Measurements from ENCODE around the gene MRI1.

MRI1 gene

GRCh38 chr19:13726323-13726722 is 38.0 kb upstream of the MRI1 start:
- TF ChIP-seq RAD21 (IDR thresholded peaks at IDR 0.05; ENCODE audit: low read depth) (no peak), EP300 (IDR thresholded peaks at IDR 0.05; ENCODE audit: borderline replicate concordance) (no peak), TEAD4 (IDR thresholded peaks at IDR 0.05) (no peak)

DNA sequence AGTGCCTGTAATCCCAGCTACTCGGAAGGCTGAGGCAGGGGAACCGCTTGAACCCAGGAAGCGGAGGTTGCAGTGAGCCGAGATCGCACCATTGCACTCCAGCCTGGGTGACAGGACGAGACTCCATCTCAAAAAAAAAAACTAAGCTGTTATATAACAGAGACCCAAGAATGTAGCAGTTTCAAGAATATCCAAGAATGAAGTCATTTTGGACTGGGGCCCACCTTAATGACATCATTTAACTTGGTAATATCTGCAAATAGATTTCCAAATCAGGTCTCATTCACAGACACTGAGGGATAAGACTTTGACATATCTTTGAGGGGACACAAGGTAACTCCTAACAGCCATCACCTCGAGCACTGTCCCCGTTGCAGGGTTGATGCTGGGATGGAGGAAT is 36.5 kb upstream of the MRI1 start:
- TF ChIP-seq CREB1 (IDR thresholded peaks at IDR 0.05; ENCODE audit: low read depth) (no peak), EP300 (IDR thresholded peaks at IDR 0.05; ENCODE audit: borderline replicate concordance) (no peak)

GRCh38 chr19:13729859-13730258 is 34.5 kb upstream of the MRI1 start:
- TF ChIP-seq TCF12 (IDR thresholded peaks at IDR 0.05; ENCODE audit: low read depth), result no peak
- no peak for TF ChIP-seq MAX (IDR thresholded peaks at IDR 0.05)
- no peak for TF ChIP-seq FOXM1 (IDR thresholded peaks at IDR 0.05; ENCODE audit: borderline replicate concordance, low read depth)
- TF ChIP-seq CEBPB (IDR thresholded peaks at IDR 0.05), result no peak
- no peak for TF ChIP-seq TAF1 (IDR thresholded peaks at IDR 0.05; ENCODE audit: low read depth)
- no peak for TF ChIP-seq CREB1 (IDR thresholded peaks at IDR 0.05; ENCODE audit: low read depth)
- TF ChIP-seq, protein P1, sequence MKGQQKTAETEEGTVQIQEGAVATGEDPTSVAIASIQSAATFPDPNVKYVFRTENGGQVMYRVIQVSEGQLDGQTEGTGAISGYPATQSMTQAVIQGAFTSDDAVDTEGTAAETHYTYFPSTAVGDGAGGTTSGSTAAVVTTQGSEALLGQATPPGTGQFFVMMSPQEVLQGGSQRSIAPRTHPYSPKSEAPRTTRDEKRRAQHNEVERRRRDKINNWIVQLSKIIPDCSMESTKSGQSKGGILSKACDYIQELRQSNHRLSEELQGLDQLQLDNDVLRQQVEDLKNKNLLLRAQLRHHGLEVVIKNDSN (IDR thresholded peaks at IDR 0.05), result no peak

DNA sequence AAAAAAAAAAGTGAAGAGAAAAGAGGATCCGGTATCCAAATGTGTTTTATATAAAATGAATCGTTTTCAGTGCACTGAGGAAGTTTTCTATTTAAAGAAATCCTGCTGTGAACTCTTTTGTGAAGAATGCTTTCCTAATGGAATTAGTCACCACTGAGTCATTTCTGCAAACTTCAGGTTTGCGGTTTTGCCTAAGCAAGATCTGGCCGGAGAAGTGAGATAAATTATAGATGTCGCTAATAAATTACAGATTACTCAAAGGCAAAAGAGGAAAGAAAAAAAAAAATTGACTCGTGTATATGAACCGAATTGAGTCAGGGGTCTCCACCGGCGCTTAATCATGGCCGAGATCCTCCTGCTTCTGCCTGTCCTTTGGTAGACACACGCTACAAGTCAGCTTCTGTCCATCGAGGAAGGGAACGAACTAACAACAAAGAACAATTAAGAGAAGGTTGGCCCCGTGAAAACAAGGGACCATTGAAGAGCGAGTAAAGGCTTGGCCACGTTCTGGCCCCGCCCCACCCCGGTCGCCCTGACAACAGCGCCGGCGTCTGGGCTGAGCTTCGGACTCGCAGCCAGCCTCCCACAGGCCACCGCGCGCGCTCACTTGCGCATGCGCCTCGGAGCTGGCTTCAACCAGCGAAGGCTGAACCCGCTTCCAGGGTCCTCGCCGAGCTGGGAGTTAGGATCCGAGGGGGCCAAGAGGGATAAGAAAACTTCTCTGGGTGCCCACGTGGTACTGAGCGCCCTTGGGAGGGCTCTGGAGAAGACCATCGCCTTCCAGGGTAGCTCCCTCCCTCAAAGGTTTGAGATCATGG is 33.0 kb upstream of the MRI1 start:
- TF ChIP-seq, protein P2, sequence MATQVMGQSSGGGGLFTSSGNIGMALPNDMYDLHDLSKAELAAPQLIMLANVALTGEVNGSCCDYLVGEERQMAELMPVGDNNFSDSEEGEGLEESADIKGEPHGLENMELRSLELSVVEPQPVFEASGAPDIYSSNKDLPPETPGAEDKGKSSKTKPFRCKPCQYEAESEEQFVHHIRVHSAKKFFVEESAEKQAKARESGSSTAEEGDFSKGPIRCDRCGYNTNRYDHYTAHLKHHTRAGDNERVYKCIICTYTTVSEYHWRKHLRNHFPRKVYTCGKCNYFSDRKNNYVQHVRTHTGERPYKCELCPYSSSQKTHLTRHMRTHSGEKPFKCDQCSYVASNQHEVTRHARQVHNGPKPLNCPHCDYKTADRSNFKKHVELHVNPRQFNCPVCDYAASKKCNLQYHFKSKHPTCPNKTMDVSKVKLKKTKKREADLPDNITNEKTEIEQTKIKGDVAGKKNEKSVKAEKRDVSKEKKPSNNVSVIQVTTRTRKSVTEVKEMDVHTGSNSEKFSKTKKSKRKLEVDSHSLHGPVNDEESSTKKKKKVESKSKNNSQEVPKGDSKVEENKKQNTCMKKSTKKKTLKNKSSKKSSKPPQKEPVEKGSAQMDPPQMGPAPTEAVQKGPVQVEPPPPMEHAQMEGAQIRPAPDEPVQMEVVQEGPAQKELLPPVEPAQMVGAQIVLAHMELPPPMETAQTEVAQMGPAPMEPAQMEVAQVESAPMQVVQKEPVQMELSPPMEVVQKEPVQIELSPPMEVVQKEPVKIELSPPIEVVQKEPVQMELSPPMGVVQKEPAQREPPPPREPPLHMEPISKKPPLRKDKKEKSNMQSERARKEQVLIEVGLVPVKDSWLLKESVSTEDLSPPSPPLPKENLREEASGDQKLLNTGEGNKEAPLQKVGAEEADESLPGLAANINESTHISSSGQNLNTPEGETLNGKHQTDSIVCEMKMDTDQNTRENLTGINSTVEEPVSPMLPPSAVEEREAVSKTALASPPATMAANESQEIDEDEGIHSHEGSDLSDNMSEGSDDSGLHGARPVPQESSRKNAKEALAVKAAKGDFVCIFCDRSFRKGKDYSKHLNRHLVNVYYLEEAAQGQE (IDR thresholded peaks at IDR 0.05; ENCODE audit: low read depth), result no peak
- TF ChIP-seq TAF1 (IDR thresholded peaks at IDR 0.05; ENCODE audit: low read depth) (0 out of 2 replicates have a peak, but pooled peaks have one; percentile 57), TCF12 (IDR thresholded peaks at IDR 0.05; ENCODE audit: low read depth) (peak; percentile 55; the same call in 1 of the 2 replicates), NFIC (IDR thresholded peaks at IDR 0.05) (peak; percentile 53; the same call in 1 of the 2 replicates), EP300 (IDR thresholded peaks at IDR 0.05; ENCODE audit: borderline replicate concordance) (peak; percentile 71; the same call in 1 of the 2 replicates), MAX (IDR thresholded peaks at IDR 0.05) (peak; percentile 64), ZBTB7A (IDR thresholded peaks at IDR 0.05; ENCODE audit: low read depth) (peak; percentile 79), YY1 (IDR thresholded peaks at IDR 0.05; ENCODE audit: low read depth) (peak; percentile 22; the same call in 1 of the 2 replicates), FOXM1 (IDR thresholded peaks at IDR 0.05; ENCODE audit: borderline replicate concordance, low read depth) (0 out of 2 replicates have a peak, but pooled peaks have one; percentile 20), CREB1 (IDR thresholded peaks at IDR 0.05; ENCODE audit: low read depth) (no peak), CEBPB (IDR thresholded peaks at IDR 0.05) (peak; percentile 33; the same call in 1 of the 2 replicates), RAD21 (IDR thresholded peaks at IDR 0.05; ENCODE audit: low read depth) (no peak), EGR1 (IDR thresholded peaks at IDR 0.05) (no peak), TEAD4 (IDR thresholded peaks at IDR 0.05) (peak; percentile 71)
- TF ChIP-seq, protein P1 (IDR thresholded peaks at IDR 0.05), result no peak

DNA sequence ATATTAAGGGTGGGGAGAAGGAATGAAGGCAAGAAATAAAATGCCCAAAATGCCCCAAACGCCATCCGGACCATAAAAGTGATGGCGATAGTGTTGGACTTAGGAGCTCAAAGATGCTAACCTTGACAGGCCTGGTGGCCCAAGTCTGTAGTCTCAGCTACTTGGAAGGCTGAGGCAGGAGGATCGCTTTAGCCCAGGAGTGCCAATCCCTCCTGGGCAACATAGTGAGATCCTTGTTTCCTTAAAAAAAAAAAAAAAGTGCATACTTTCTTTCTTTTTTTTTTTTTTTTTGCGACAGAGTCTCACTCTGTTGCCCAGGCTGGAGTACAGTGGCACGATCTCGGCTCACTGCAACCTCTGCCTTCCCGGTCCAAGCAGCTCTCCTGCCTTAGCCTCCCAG is 32.0 kb upstream of the MRI1 start:
- TF ChIP-seq NFIC (IDR thresholded peaks at IDR 0.05) (no peak), ZBTB7A (IDR thresholded peaks at IDR 0.05; ENCODE audit: low read depth) (no peak), TEAD4 (IDR thresholded peaks at IDR 0.05) (no peak), EGR1 (IDR thresholded peaks at IDR 0.05) (no peak), FOXM1 (IDR thresholded peaks at IDR 0.05; ENCODE audit: borderline replicate concordance, low read depth) (no peak), TCF12 (IDR thresholded peaks at IDR 0.05; ENCODE audit: low read depth) (no peak), TAF1 (IDR thresholded peaks at IDR 0.05; ENCODE audit: low read depth) (no peak), CEBPB (IDR thresholded peaks at IDR 0.05) (no peak), YY1 (IDR thresholded peaks at IDR 0.05; ENCODE audit: low read depth) (no peak), MAX (IDR thresholded peaks at IDR 0.05) (no peak)
- TF ChIP-seq, protein P1 (IDR thresholded peaks at IDR 0.05), result no peak

DNA sequence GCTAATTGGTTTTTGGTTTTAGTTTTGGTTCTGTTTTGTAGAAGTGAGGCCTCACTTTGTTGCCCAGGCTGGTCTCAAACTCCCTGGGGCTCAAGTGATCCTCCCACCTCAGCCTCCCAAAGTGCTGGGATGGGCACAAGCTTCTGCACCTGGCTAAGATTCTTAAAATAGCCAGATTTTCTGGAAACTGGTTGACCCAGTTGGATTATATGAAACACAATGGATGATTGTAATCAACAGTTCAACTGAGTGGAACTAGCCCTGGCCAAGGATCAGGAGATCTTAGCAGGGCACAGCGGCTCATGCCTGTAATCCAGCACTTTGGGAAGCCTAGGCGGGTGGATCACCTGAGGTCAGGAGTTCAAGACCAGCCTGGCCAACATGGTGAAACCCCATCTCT is 29.6 kb upstream of the MRI1 start:
- TF ChIP-seq EGR1 (IDR thresholded peaks at IDR 0.05), result no peak
- no peak for TF ChIP-seq EP300 (IDR thresholded peaks at IDR 0.05; ENCODE audit: borderline replicate concordance)
- no peak for TF ChIP-seq YY1 (IDR thresholded peaks at IDR 0.05; ENCODE audit: low read depth)
- no peak for TF ChIP-seq RAD21 (IDR thresholded peaks at IDR 0.05; ENCODE audit: low read depth)
- TF ChIP-seq ZBTB7A (IDR thresholded peaks at IDR 0.05; ENCODE audit: low read depth), result no peak
- TF ChIP-seq TCF12 (IDR thresholded peaks at IDR 0.05; ENCODE audit: low read depth), result no peak
- TF ChIP-seq, protein P2 (IDR thresholded peaks at IDR 0.05; ENCODE audit: low read depth), result no peak
- TF ChIP-seq NFIC (IDR thresholded peaks at IDR 0.05), result no peak
- TF ChIP-seq FOXM1 (IDR thresholded peaks at IDR 0.05; ENCODE audit: borderline replicate concordance, low read depth), result no peak
- TF ChIP-seq, protein P1 (IDR thresholded peaks at IDR 0.05), result no peak
- TF ChIP-seq MAX (IDR thresholded peaks at IDR 0.05), result no peak
- no peak for TF ChIP-seq TAF1 (IDR thresholded peaks at IDR 0.05; ENCODE audit: low read depth)
- no peak for TF ChIP-seq CEBPB (IDR thresholded peaks at IDR 0.05)
- no peak for TF ChIP-seq CREB1 (IDR thresholded peaks at IDR 0.05; ENCODE audit: low read depth)
- no peak for TF ChIP-seq TEAD4 (IDR thresholded peaks at IDR 0.05)

Measured in Ishikawa (cell line).